ENCODE results near the gene ADGRD1.

DNA sequence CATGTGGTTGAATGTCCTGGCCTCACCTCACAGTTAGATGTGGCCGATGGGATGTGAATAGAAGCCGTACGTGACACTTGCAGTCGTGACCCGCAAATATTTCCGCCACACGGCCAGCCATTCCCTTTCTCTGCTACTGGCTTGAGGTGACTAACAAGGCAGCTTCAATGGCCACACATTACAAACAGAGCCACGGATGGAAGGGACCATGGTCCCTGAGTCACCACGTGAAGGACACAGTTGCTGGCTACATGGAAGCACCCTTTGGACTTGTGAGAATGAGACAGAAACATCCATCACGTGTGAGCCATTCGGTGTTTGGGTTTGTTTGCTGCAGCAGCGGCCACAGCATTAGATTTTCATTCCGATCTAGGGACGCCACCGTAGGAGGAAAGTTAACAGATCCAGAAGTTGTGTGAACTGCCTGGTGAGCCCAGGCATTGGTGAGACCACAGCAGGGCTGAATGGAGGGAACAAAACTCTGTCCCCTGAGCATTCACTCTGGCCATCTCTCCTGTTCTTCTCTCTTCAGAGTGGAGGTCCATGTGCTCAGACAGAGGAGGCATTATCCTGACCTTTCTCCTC is 33.5 kb upstream of the ADGRD1 start:
- TF ChIP-seq, protein P1, sequence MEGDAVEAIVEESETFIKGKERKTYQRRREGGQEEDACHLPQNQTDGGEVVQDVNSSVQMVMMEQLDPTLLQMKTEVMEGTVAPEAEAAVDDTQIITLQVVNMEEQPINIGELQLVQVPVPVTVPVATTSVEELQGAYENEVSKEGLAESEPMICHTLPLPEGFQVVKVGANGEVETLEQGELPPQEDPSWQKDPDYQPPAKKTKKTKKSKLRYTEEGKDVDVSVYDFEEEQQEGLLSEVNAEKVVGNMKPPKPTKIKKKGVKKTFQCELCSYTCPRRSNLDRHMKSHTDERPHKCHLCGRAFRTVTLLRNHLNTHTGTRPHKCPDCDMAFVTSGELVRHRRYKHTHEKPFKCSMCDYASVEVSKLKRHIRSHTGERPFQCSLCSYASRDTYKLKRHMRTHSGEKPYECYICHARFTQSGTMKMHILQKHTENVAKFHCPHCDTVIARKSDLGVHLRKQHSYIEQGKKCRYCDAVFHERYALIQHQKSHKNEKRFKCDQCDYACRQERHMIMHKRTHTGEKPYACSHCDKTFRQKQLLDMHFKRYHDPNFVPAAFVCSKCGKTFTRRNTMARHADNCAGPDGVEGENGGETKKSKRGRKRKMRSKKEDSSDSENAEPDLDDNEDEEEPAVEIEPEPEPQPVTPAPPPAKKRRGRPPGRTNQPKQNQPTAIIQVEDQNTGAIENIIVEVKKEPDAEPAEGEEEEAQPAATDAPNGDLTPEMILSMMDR (IDR thresholded peaks at IDR 0.05), result no peak
- TF ChIP-seq ZNF416 (CRISPR knock-in tag; IDR thresholded peaks at IDR 0.05) (no peak), ZNF138 (CRISPR knock-in tag; conservative IDR thresholded peaks at IDR 0.05) (no peak), NFYB (CRISPR knock-in tag; conservative IDR thresholded peaks at IDR 0.05; ENCODE audit: low read depth) (no peak), CBFB (CRISPR knock-in tag; IDR thresholded peaks at IDR 0.05; ENCODE audit: low read depth) (no peak), JUN (CRISPR knock-in tag; IDR thresholded peaks at IDR 0.05) (no peak), SP1 (CRISPR knock-in tag; conservative IDR thresholded peaks at IDR 0.05) (no peak), ZNF423 (CRISPR knock-in tag; IDR thresholded peaks at IDR 0.05) (no peak), FOXJ3 (CRISPR knock-in tag; IDR thresholded peaks at IDR 0.05; ENCODE audit: borderline replicate concordance) (no peak), ZNF671 (CRISPR knock-in tag; IDR thresholded peaks at IDR 0.05) (no peak), NR1H2 (CRISPR knock-in tag; IDR thresholded peaks at IDR 0.05) (no peak), FOXK1 (CRISPR knock-in tag; IDR thresholded peaks at IDR 0.05) (no peak)
- TF ChIP-seq, protein P2, sequence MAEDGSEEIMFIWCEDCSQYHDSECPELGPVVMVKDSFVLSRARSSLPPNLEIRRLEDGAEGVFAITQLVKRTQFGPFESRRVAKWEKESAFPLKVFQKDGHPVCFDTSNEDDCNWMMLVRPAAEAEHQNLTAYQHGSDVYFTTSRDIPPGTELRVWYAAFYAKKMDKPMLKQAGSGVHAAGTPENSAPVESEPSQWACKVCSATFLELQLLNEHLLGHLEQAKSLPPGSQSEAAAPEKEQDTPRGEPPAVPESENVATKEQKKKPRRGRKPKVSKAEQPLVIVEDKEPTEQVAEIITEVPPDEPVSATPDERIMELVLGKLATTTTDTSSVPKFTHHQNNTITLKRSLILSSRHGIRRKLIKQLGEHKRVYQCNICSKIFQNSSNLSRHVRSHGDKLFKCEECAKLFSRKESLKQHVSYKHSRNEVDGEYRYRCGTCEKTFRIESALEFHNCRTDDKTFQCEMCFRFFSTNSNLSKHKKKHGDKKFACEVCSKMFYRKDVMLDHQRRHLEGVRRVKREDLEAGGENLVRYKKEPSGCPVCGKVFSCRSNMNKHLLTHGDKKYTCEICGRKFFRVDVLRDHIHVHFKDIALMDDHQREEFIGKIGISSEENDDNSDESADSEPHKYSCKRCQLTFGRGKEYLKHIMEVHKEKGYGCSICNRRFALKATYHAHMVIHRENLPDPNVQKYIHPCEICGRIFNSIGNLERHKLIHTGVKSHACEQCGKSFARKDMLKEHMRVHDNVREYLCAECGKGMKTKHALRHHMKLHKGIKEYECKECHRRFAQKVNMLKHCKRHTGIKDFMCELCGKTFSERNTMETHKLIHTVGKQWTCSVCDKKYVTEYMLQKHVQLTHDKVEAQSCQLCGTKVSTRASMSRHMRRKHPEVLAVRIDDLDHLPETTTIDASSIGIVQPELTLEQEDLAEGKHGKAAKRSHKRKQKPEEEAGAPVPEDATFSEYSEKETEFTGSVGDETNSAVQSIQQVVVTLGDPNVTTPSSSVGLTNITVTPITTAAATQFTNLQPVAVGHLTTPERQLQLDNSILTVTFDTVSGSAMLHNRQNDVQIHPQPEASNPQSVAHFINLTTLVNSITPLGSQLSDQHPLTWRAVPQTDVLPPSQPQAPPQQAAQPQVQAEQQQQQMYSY (CRISPR knock-in tag; IDR thresholded peaks at IDR 0.05), result no peak

Data from WTC11 (cell line).